GM19438 (cell line): ENCODE measurements around the gene CAVIN1.
A peak's percentile ranks its signal among the peaks of the same experiment; 100 is the strongest.
"Not testable (repeated sequence)": the region's sequence is repeated elsewhere in the genome, so short reads cannot be mapped to it uniquely, and the experiment has no call there.

Experiments used
- ATAC-seq: cut with Tn5 transposase; IDR thresholded peaks from one replicate; pipeline ENCODE4 v1.9.1; 2021; ENCODE audit warnings: low read depth; ENCODE audit not compliant: unreplicated experiment

CAVIN1 gene

DNA sequence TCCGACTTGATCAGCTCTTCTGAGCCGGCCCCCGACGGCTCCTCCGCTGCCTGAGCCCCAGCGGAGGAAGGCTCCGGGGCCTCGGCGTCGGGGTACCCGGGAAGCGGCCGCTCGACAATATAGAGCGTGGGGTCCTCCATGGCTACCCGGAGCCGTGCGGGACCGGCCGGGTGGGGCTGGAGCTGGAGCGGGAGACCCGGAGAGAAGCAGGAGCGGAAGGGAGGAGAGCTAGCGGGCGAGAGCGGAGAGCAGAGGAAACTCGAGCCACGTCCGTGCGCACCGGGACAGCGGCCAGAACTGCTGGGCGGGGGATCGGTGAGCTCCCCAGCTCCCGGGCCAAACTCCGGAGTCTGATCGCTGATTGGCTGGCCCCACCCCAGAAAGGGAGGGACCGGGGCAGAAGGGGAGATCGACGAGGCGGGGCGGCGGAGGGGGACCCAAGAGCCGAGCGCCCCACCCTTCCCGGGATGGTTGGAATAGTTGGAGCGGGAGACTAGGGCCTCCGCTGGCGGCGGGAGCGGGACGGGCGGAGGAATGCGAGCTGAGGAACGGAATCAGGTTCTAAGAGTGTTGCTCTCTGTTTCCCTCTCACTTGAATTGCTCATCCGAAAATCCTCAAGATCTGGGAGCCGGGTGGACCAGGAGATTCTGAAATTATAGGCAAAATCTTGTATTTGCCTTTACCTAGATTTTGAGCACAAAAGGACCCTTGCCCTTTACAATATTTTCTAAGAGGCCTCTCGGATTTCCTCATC, at the start of gene CAVIN1:
TSS of gene CAVIN1 (minus strand) at position 299 of the 755 bp plus-strand sequence. CDS start at position 140, 159 bp downstream.
- no peak for ATAC-seq

GRCh38 chr17:42467889-42468288, 44.8 kb upstream of the CAVIN1 start:
- no peak for ATAC-seq

DNA sequence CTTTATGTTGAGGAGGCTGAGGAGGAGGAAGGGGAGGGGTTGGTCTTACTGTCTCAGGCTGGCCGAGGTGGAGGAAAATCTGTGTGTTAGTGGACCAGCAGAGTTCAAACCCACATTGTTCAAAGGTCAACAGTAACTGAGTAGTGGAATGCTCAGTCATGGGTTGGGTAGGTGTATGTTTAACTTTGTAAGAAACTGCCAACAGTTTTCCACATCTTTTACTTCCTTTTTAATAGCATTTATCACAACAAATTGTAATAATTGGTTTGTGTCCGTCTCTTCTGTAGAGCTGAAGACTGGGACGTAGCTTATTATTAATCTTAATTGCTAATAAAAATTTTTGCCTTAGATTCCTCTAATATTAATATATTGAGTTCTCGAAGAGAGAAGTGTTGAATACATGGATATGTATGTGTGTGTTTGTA, 40.9 kb upstream of the CAVIN1 start:
- ATAC-seq: no peak

DNA sequence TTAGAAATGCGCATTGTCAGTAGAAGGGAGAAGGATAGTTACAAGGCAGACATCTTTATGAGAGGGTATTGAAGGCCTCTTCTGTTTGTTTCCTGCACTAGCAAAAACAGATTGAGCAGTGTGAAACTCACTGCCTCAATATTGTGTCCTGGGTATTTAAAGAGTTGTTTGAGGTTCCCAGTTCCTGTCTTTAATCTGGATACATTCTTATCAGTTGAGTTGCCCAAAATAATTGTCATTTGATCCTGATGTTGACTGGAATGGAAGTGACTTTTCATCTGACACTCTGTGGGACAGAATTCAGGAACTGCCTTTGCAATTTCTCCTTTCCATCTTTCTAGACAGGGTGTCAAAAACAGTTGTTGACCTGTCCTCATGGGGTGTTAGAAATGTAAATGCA, 37.3 kb upstream of the CAVIN1 start:
- ATAC-seq: no peak

DNA sequence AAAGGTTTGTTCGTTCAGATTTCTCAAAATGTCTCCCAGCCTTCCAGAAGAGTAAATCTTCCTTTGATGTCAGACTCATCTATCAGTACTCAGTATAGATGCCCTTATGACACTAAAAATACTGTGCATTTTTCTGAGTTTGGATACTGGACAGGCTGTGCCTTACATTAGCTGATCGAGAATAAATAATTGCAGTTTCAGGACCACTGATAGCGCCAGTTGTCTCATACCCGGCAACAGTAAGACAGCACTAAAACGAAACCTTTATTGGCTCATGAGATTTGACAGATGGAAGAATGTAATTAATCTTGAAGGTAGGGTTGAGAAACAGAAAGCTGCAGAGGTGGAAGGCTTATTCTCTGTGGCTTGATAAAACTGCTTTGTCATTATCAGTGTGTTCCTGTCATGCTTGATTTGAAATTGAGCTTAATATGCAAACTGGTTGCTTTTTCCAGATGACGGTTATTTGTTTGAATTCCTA, 36.8 kb upstream of the CAVIN1 start:
- ATAC-seq: no peak

- ATAC-seq: no peak
Measured at GRCh38 chr17:42459256-42459800, 36.3 kb upstream of the CAVIN1 start.

DNA sequence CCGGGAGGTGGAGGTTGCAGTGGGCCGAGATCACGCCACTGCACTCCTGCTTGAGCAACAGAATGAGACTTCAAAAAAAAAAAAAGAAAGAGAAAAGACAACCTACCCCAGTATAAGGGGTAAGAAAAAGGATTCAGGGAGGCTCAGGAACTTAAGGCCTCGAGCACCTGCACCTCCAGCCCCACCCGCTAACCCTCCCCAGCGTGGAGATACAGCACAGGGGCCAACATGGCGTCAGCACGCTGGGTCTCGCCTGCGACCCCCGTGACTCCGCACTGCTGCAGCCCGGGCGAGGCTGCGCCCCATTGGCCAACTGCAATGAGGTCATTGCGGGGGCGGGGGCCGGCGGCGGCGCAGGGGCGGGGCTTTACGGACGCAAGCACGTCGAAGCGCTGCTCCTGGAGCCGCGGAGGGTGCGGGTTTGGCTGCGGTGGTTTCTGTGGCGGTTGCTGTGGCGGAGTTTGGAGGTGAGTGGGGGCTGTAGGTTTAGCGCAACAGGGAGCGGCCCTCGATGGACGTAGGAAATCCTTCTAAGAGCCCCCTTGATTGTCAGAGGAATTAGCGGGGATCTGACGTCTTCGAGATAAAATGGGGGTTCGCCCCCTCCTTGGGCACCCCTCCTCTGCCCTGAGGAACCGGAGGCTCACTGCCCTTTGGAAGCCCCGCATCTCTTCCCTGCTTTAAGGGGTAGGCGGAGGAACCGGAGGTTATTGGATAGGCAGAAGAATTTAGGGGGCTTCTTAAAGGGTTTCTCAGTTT, 35.6 kb upstream of the CAVIN1 start, which contains the start of gene ATP6V0A1:
TSS of gene ATP6V0A1 (plus strand) at position 382 of the 759 bp plus-strand sequence. CDS start 2,017 bp downstream, outside the sequence.
- peak; percentile 71 for ATAC-seq

GRCh38 chr17:42457107-42457792, 34.2 kb upstream of the CAVIN1 start:
- no peak for ATAC-seq

GRCh38 chr17:42456223-42457106, 33.4 kb upstream of the CAVIN1 start:
- ATAC-seq: no peak

DNA sequence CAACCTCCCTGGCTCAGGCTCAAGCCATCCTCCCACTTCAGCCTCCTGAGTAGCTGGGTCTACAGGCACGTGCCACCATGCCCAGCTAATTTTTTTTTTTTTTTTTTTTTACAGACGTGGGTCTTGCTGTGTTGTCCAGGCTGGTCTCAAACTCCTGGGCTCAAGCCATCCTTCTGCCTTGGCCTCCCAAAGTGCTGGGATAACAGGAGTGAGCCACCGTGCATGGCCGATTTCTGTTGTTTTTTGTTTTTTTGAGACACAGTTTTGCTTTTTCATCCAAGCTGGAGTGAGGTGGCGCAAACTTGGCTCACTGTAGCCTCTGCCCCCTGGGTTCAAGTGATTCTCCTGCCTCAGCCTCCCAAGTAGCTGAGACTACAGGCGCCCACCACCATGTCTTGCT, 31.9 kb upstream of the CAVIN1 start:
- ATAC-seq: not testable (repeated sequence)

DNA sequence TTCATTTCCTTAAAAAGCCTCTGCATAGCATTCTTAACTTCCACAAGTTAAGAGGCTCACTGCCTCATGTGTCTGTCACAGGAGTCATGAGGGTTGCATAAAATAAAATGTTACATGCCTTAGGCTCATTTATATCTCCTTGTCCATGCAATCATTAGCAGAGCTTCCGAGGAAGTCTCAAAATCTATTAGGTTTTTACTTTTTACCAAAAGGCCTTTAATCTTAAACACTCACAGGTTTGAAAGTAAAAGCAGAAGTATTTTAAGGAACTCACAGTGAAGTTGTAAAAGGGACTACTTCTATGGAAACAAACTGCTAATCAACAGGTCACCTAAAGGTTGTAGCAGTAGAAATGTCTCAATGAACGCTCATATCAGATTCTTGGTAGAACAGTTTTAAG, 30.4 kb upstream of the CAVIN1 start:
- no peak for ATAC-seq

GRCh38 chr17:42451270-42451669, 28.2 kb upstream of the CAVIN1 start:
- not testable (repeated sequence) for ATAC-seq

DNA sequence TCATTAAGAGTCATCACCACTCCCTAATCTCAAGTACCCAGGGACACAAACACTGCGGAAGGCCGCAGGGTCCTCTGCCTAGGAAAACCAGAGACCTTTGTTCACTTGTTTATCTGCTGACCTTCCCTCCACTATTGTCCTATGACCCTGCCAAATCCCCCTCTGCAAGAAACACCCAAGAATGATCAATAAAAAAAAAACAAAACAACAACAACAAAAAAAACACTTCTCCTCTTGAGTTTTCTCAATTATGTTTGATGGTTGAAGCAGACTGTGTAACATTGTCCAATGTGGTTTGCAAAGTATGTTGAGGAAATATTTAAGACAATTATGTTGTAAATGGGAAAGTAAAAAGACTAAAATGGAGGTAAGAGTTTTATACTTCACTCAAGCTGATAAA, 26.8 kb upstream of the CAVIN1 start:
- ATAC-seq: not testable (repeated sequence)

DNA sequence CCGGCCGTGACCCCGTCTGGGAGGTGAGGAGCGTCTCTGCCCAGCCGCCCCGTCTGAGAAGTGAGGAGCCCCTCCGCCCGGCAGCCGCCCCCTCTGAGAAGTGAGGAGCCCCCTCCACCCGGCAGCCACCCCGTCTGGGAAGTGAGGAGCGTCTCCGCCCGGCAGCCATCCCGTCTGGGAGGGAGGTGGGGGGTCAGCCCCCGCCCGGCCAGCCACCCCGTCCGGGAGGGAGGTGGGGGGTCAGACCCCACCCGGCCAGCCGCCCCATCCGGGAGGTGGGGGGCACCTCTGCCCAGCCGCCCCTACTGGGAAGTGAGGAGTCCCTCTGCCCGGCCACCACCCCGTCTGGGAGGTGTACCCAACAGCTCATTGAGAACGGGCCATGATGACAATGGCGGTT, 26.1 kb upstream of the CAVIN1 start:
- not testable (repeated sequence) for ATAC-seq

DNA sequence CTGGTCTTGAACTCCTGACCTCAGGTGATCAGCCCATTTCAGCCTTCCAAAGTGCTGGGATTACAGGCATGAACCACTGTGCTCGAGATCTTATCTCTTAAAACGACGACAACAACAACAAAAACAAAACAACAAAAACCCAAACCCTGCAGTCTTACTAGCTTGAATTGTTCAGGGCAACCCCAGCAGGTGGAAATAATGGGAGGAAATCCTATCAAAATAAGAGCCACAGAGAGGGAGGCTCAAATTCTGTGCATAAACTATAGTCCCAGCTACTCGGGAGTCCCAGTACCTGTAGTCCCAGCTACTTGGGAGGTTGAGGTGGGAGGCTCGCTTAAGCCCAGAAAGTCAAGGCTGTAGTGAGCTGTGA, 19.1 kb upstream of the CAVIN1 start:
- ATAC-seq: no peak

DNA sequence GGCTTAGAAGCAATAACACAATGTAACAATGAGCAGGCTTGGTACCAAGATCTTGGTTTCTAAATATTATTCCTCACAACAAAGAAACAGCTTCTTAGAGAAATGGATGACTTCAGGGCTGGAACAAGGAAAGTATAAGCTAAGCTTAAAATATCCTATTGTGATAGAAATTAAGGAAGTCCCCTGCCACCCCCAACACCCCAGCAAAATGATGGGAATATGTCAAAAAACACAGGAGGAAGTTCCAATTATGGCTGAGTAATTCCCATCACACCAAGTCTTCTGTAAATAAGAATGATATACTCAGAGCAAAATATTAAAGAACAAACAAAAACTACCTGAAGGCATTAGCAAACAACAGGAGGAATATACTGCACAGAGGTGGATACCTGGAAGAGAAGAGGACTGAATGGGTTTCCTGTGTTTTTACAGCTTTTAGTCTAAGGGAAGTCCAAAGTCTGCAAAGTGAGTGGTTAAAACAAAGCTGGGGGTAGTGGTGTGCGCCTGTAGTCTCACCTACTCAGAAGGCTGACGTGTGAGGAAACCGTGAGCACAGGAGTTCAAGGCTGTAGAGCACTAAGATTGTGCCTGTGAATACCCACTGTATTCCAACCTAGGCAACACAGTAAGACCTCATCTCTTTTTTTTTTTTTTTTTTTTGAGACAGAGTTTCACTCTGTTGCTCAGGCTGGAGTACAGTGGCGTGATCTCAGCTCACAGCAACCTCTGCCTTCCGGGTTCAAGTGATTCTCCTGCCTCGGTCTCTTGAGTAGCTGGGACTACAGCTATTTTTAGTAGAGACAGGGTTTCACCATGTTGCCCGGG, 18.5 kb upstream of the CAVIN1 start:
- no peak for ATAC-seq

GRCh38 chr17:42438600-42439567, 15.8 kb upstream of the CAVIN1 start:
- no peak for ATAC-seq

DNA sequence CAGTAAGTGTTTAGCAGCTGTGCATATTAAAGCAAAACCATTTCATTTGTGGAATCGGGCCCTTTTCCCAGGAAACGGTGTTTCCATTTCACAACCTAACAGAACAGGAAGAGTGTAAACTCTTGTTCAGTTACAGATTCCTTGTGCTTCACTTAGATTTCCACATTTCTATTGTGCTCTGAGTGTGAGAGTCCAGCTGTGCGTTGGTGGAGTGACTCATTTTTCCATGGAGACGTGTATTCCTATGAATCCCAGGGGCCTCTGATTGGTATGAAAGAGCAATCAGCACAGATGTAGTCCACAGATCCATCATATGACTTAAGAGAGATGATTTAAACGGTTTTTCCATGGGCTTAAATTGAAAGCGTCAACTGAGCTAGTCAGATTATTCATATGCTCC, 13.3 kb upstream of the CAVIN1 start:
- no peak for ATAC-seq
